ENCODE results near the gene TRIM9.

Gene TRIM9

DNA sequence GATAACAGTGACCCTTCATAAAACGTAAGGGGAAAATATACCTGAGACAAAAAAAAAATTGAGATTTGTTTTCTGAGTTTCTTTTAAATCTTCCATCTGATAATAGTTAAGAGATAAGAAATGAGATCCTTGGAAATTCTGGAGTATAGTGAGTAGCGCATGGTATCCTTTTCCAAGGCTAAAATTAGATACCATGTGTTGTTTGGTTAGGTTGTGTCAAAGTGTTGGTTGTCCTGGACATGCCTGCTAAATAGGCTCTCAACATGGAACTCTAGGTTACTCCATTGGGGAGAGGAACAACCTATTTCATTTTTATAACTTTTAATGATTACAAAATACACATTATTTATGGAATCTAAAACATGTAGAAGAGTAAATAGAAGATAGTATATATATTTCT, 165.4 kb downstream of the TRIM9 start:
- DNase-seq, result no peak

DNA sequence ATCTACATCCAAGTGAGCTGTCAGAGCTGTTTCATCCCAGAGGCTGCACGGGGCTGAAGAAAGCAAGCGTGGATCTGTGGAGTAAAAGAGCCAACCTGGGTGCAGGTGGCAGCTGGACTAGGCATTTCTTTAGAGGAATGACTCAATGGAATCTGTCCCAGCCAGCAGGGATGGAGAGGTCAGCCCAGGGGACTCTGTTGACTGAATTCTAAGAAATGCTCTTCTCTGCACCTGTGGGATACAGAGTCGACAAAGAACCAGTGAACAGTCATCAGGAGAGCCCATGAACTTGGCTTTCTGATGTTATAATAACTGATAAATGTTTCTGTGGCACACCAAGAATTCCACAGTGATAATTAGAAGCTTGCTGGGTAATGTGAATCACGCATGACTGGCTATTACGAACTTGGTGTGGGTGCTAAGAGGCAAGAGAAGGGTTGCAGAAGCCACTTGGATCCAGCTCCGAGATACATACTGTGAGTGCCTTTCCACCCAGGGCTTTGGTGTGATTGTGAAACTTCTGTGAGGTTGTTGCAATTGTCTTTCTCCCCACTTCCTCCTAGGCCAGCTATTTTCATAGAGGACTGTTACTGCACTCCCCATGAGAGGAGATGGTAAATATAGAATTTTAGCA, 166.8 kb downstream of the TRIM9 start:
- no peak for DNase-seq

GRCh38 chr14:50926851-50927386, 168.0 kb downstream of the TRIM9 start:
- DNase-seq, result no peak

Measured in right forelimb (tissue), 1 donor.